Adrenal gland (tissue), 12 donors: ENCODE results near the gene C3orf20. TPM values are rescaled to one million over a fixed set of nuclear protein-coding genes. Genes with fewer than 3 reads are reported as not detected.
A peak's percentile ranks its signal among the peaks of the same experiment; 100 is the strongest.
"Not testable (repeated sequence)": the region's sequence is repeated elsewhere in the genome, so short reads cannot be mapped to it uniquely, and the experiment has no call there.

ENCODE experiments used
- DNase-seq, 7 donors: peaks; one replicate each; pipeline ENCODE4 v3.0.0-alpha.2; 2019 to 2020
- H3K27ac ChIP-seq, 5 donors: fragments of 200-600 bp; sonication (generic) in 4 of 5; 1 replicate in 3 of 5; 2 replicates in 2 of 5; pipeline versions ENCODE4 v1.5.1 to v1.8.0; 2016 to 2020; ENCODE audit warnings: mild to moderate bottlenecking in 1 of 5
- H3K27me3 ChIP-seq: fragments of 200-600 bp; 2 replicates; pipeline ENCODE4 v1.8.0; 2021
- H3K36me3 ChIP-seq, 2 donors: fragments of 200-600 bp; replicated peaks in 1 of 2; 1 replicate in 1 of 2; 2 replicates in 1 of 2; pipeline versions ENCODE4 v1.5.1 to v1.8.0; 2018 to 2022
- H3K4me1 ChIP-seq, 2 donors: fragments of 200-600 bp; replicated peaks in 1 of 2; 1 replicate in 1 of 2; 2 replicates in 1 of 2; pipeline versions ENCODE4 v1.5.1 to v1.8.0; 2018 to 2021
- H3K4me3 ChIP-seq, 4 donors: fragments of 200-600 bp; sonication (generic) in 3 of 4; one replicate each; pipeline ENCODE4 v1.5.1; 2016 to 2018
- H3K9me3 ChIP-seq, 3 donors: fragments of 200-600 bp; sonication (generic) in 1 of 3; replicated peaks in 1 of 3; 1 replicate in 2 of 3; 2 replicates in 1 of 3; pipeline versions ENCODE4 v1.5.1 to v1.8.0; 2016 to 2021
- CTCF ChIP-seq, 6 experiments: fragments of 450-650 bp in 4 of 6; fragments of 200-600 bp in 2 of 6; sonication (generic) in 1 of 6; IDR thresholded peaks; 1 replicate in 5 of 6; 2 replicates in 1 of 6; pipeline versions ENCODE4 v1.5.1 to v1.8.0; 2016 to 2021; ENCODE audit warnings: antibody characterized with exemption in 6 of 6, mild to moderate bottlenecking in 2 of 6, moderate library complexity in 1 of 6
- POLR2A ChIP-seq, 2 donors: fragments of 450-650 bp; IDR thresholded peaks; one replicate each; pipeline ENCODE4 v1.6.1; 2017; ENCODE audit warnings: antibody characterized with exemption in 2 of 2, mild to moderate bottlenecking in 2 of 2, moderate library complexity in 1 of 2
- WGBS, 4 donors: extraction: QIAGEN DNeasy Blood & Tissue Kit in 2 of 4; methylation state at CpG; one replicate each; pipeline versions ENCODE4 v1.1.5 to v1.1.7; 2013 to 2017; 5-methylcytosine and 5-hydroxymethylcytosine counted together
- intact Hi-C, 2 donors: fragments of 100-400 bp; cut with DNase I; formaldehyde crosslinking; loops; one replicate each; pipeline versions ENCODE4 v1.14.1 to v1.15.0; 2022 to 2023
- polyA plus RNA-seq, 3 donors: library from polyadenylated mRNA; stranded (reverse); fragments of 200-250 nt in 2 of 3; fragments of 350-450 nt in 1 of 3; fragmentation: Illumina TruSeq in 1 of 3; extraction: RNeasy Lipid Tissue Mini Kit (QIAGEN cat#74804) in 1 of 3; gene quantifications; one replicate each; pipeline ENCODE4 v1.2.3, GENCODE V29; 2013 to 2014
- total RNA-seq, 9 donors: library from RNA; depleted of rRNA in 4 of 9; stranded (reverse); fragments of >200 nt in 4 of 9; fragments of 120-200 nt in 1 of 9; fragmentation: NEBNext Ultra II Directional in 1 of 9; extraction: Animal tissue kit (Norgen Biotek cat#: 25700) in 1 of 9; gene quantifications; one replicate each; pipeline versions ENCODE4 v1.1.0 to v1.2.4, GENCODE V29; 2013 to 2023
- donor health status: healthy with polysubstance abuse.
- donor health status: Bipolar disorder and iron deficiency.
- donor health status: DM: yes; HTN: yes; CAD: no.
- donor health status: DM: no; HTN: no; CAD: no.
- donor health status: DM: no; HTN: no; CAD: no.
- donor health status: DM: yes; HTN: yes; CAD: no.

Gene C3orf20
- total and polyA plus RNA-seq, 12 donors = 0.07 to 0.39 TPM; not detected in 10

- H3K9me3 ChIP-seq = no peaks in the 10 kb centered on the region
- 94 to 95% (median 95%) methylated on average over 4 of the region's 4 CpGs for WGBS, 4 donors
- peaks cover 0 to 6% of the 10 kb centered on the region in 2 donors for H3K36me3 ChIP-seq
- no peaks in the 10 kb centered on the region for H3K27me3 ChIP-seq
- no peak overlapping the region for H3K27ac ChIP-seq
- no peak for TF ChIP-seq POLR2A (IDR thresholded peaks at IDR 0.05)
- no peak for TF ChIP-seq CTCF (IDR thresholded peaks at IDR 0.05)
- DNase-seq = no peak
- H3K4me3 ChIP-seq = no peak overlapping the region
- intact Hi-C loops = no loop called here
- peaks cover 15 to 19% of the 10 kb centered on the region in 2 donors for H3K4me1 ChIP-seq
Observed at GRCh38 chr3:14650193-14650592, 24.7 kb upstream of the C3orf20 start.

GRCh38 chr3:14651440-14652251 lies 23.3 kb upstream of the C3orf20 start, which contains the start of gene CCDC174:
Gene CCDC174 (plus strand): TSS chr3:14651762. CDS start chr3:14651837, 75 bp downstream.
- no peaks in the 10 kb centered on the region for H3K27me3 ChIP-seq
- TF ChIP-seq CTCF (IDR thresholded peaks at IDR 0.05) (no peak), POLR2A (IDR thresholded peaks at IDR 0.05) (peak; percentile 72 to 85)
- DNase-seq = peak; percentile 95 to 99 (median 97)
- H3K36me3 ChIP-seq = peaks cover 0 to 21% of the 10 kb centered on the region in 2 donors
- intact Hi-C loops = no loop called here
- H3K4me3 ChIP-seq = peak within 1 kb of the TSS; percentile 60 to 86 (median 74)
- H3K4me1 ChIP-seq = peaks cover 15 to 19% of the 10 kb centered on the region in 2 donors
- 0% methylated on average over 24 to 47 of the region's 47 CpGs for WGBS, 4 donors
- no peaks in the 10 kb centered on the region for H3K9me3 ChIP-seq
- H3K27ac ChIP-seq = peak within 1 kb of the TSS; percentile 58 to 93 (median 73)

GRCh38 chr3:14652360-14652907 lies 22.5 kb upstream of the C3orf20 start:
- Histone ChIP-seq H3K27ac (peak overlapping the region in 4 of 5 donors; percentile 67 to 93 (median 80)), H3K4me1 (peaks cover 15 to 19% of the 10 kb centered on the region in 2 donors), H3K4me3 (peak overlapping the region; percentile 60 to 86 (median 74)), H3K36me3 (peaks cover 0 to 29% of the 10 kb centered on the region in 2 donors)
- intact Hi-C loops, DNase-seq, H3K9me3 ChIP-seq, H3K27me3 ChIP-seq: not testable (repeated sequence)
- 81 to 89% (median 83%) methylated on average over 21 of the region's 21 CpGs for WGBS, 4 donors

GRCh38 chr3:14657579-14657978 lies 17.4 kb upstream of the C3orf20 start:
- Histone ChIP-seq H3K36me3 (peaks cover 0 to 79% of the 10 kb centered on the region in 2 donors), H3K4me3 (no peak overlapping the region), H3K27me3 (no peaks in the 10 kb centered on the region), H3K27ac (no peak overlapping the region), H3K4me1 (peaks cover 11 to 14% of the 10 kb centered on the region in 2 donors), H3K9me3 (no peaks in the 10 kb centered on the region)
- DNase-seq = no peak
- WGBS, 4 donors = 73 to 85% (median 80%) methylated on average over 2 of the region's 2 CpGs
- intact Hi-C loops = no loop called here
- TF ChIP-seq CTCF (IDR thresholded peaks at IDR 0.05) (no peak), POLR2A (IDR thresholded peaks at IDR 0.05) (no peak)
